ENCODE results near the gene LRRC8E.

Gene LRRC8E

DNA sequence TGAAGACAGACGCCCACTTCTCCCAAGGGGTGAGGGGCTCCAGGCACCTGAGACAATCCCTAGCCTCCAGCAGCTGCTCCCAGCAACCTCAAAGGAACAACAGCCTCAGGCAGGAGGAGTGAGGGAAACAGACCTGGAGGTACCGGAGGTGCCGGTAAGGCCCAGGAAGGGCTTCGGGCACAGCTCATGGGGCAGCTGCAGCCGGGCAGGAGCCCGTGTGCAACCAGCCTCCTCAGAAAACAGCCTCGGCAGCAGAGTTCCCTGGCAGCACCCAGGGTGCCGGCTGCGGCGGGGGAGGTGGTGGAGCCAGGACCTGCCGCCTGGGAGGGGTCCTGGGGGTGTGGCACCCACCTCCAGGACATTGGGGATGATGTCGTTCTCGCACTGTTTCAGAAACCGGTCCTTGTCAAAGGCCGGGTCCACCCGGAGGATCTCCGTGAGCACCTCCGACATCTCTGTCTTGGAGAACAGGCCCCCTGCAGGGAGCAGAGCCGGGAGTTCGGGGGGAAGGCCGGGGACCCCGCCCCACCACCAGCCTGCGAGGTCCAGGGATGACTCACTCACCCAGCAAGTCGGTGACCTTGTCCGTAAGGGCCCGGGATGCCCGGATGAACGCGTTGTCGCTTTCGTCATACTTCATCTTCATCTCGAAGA lies 44.1 kb downstream of the LRRC8E start:
- TF ChIP-seq, protein P1, sequence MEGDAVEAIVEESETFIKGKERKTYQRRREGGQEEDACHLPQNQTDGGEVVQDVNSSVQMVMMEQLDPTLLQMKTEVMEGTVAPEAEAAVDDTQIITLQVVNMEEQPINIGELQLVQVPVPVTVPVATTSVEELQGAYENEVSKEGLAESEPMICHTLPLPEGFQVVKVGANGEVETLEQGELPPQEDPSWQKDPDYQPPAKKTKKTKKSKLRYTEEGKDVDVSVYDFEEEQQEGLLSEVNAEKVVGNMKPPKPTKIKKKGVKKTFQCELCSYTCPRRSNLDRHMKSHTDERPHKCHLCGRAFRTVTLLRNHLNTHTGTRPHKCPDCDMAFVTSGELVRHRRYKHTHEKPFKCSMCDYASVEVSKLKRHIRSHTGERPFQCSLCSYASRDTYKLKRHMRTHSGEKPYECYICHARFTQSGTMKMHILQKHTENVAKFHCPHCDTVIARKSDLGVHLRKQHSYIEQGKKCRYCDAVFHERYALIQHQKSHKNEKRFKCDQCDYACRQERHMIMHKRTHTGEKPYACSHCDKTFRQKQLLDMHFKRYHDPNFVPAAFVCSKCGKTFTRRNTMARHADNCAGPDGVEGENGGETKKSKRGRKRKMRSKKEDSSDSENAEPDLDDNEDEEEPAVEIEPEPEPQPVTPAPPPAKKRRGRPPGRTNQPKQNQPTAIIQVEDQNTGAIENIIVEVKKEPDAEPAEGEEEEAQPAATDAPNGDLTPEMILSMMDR (conservative IDR thresholded peaks at IDR 0.05): no peak
- H3K27ac ChIP-seq: no peak overlapping the region

DNA sequence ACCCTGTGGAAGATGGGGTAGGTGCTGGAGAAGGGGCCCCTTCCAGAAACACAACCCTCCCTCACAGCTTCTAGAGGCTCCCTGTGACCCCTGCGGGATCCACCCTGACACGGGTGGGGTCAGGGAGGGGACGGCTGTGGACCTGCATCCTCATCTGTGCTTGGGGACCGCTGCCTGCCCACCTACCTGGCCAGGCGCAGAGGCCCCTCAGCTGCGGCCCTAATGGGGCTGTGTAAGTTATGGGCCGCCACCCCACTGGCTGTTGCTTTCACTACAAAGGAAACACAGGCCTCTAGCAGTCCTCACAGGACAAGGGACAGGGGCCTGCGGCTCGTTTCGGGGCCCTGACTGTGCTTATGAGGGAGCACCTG lies 44.6 kb downstream of the LRRC8E start:
- TF ChIP-seq, protein P1 (conservative IDR thresholded peaks at IDR 0.05): no peak
- H3K27ac ChIP-seq: no peak overlapping the region

DNA sequence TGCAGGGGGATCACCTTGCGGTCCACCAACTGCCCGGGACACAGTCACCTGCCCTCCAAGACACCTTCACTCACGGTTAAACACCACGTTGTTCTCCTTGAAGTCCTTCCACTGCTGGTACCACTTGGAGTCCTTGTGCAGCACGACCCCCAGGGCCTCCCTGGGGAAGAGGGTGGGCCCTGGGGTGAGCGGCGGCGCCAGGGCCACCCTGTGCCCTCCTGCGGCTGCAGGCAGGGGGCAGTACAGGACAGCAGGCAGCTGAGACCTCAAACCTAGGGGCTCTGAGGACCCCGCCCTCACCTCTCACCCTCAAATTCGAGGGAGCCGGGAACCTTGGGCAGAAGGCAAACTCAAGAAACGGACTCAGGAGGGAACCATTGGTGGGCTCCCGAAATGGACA lies 45.1 kb downstream of the LRRC8E start:
- H3K27ac ChIP-seq: no peak overlapping the region
- TF ChIP-seq, protein P1 (conservative IDR thresholded peaks at IDR 0.05): peak; percentile 22; the same call in 1 of the 2 replicates

DNA sequence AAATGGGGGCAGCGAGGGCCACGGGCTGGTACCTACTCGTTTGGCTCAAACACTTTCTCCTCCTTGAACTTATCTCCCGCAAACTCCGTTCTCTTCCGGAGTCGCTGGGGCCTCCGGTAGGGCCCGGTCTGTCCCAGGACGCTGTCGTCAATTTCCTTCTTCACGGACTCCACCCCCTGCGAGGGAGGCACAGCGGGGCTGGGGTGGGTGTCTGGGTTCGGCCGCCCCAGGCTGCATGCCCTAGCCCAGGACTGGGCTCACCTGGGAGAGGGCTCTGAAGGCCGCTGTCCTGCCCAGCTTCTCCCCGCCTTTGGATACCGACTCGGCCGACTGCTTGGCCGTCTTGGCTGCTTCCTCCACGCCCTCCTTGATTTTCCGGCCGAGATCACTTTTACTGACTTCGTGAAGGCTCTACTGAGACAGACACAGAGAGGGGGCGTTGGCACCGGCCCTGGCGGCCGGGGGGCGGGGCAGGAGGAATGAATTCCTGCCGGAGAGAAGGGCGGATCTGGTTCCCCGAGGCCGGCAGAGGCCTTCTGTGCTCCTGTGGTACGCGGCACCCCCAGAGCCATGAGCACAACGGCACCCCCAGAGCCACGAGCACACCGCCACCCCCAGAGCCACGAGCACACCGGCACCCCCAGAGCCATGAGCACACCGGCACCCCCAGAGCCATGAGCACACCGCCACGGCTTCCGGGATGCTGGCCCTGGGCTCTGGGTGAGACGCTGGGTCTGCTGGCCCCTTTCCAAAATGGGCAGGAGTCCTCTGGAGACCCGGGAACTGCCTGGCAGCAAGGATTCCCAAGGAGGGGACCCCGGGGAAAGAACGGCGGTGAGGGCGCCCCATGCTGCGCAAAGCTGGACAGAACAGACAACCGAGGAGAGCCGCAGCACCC lies 45.8 kb downstream of the LRRC8E start:
- TF ChIP-seq, protein P1 (conservative IDR thresholded peaks at IDR 0.05): no peak
- H3K27ac ChIP-seq: no peak overlapping the region

DNA sequence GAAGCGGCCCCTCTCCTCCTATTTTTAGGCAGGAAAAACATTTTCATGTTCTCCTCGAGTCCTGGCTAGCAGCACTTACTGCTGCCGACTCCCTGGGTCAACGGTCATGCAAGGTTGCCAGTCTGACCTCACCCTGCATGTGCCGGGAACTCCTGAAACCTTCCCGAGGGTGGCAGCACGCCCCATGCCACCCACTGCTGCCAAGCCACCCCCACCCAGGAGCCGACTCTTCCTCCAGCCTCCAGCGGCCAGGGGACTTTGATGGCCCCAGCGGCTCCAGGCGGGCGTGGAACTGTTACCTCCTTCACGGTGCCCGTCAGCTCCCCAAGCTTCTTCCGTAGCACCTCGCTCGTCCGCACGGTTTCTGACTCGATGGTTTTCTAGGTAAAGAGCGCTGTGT lies 46.5 kb downstream of the LRRC8E start:
- TF ChIP-seq, protein P1 (conservative IDR thresholded peaks at IDR 0.05): no peak
- no peak overlapping the region for H3K27ac ChIP-seq

DNA sequence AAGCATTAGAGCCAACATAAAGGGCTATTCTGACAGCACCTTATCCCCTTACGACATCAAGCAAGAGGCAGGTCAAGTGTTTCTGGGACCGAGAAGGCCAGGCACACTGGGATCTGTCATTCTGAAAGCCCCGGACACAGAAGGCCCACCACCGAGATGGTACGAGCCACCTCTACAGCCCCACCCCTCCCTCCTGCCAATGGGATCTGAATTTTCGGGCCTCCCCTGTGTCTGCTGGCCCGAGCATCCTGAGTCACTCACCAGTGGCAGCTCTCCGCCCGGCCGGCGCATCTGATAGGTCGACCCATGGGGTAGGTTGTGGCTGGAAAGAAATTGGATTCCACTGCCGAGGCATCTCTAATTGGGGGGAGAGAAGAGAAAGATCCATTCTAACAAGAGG lies 52.5 kb downstream of the LRRC8E start:
- no peak overlapping the region for H3K27ac ChIP-seq
- TF ChIP-seq, protein P1 (conservative IDR thresholded peaks at IDR 0.05): no peak

DNA sequence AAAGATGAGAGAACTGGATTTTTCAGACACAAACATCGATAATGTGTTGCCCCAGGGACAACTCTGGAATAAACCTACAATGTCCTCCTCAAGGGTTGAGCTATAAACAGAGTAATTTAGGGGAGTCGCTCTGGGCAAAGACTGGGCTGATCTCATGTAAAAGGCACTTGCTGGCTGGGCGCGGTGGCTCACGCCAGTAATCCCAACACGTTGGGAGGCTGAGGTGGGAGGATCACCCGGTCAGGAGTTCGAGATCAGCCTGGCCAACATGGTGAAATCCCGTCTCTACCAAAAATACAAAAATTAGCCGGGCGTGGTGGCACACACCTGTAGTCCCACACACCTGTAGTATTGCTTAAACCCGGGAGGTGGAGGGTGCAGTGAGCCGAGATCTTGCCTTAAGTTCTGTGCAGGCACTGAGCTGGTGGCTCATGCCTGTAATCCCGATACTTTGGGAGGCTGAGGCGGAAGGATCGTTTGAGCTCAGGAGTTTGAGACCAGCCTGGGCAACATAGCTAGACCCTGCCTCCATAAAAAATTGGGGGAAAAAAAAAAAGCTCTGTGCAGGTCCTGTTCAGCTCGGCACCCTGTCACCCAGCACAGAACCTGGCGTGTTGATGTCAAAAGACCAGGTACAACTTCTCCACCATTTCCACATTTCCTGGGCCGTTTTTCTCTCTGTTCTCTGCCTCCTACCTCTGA lies 53.7 kb downstream of the LRRC8E start:
- TF ChIP-seq, protein P1 (conservative IDR thresholded peaks at IDR 0.05): no peak
- peak overlapping the region; percentile 81 for H3K27ac ChIP-seq

Data from VCaP (cell line).